Measurements from ENCODE around the gene RBM4B.
"Not testable (repeated sequence)": the region's sequence is repeated elsewhere in the genome, so short reads cannot be mapped to it uniquely, and the experiment has no call there.

The RBM4B gene

DNA sequence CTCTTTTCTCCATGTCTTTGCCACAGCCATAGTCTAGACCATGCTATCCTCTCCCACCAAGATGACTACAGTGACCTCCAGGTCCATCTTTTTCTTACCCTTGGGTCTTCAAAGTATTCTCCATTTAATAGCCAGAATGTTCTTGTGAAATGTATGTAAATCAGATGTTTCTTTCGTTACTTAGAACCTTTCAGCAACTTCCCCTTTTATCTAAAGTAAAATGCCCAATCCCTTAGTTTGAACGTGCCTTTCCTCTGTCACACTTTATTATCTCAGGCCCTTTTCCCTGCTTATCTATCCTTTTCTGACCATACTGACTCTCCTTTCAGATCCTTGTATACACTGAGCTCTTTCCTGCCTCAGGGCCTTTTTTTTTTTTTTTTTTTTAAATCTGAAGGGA, 17.9 kb downstream of the RBM4B start:
- DNase-seq (ENCODE audit: insufficient read length, low spot score): no peak

DNA sequence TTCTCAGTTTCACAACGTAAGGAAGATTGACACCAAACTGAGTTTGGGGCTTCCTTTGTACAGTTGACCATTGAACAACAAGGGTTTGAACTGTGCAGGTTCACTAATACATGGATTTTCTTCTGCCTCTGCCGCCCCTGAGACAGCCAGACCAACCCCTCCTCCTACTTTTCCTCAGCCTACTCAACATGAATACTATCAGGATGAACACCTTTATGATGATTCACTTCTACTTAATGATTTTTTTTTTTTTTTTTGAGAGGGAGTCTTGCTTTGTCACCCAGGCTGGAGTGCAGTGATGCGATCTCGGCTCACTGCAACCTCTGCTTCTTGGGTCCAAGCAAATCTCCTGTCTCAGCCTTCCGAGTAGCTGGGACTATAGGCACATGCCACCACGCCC, 24.6 kb downstream of the RBM4B start:
- TF ChIP-seq POLR2A (IDR thresholded peaks at IDR 0.05; ENCODE audit: low read depth, low read length): no peak
- DNase-seq (ENCODE audit: insufficient read length, low spot score) (no peak), FAIRE-seq (no peak)

More for the DNA sequence above, 17.9 kb downstream of the RBM4B start:
- FAIRE-seq: no peak
- TF ChIP-seq POLR2A (IDR thresholded peaks at IDR 0.05; ENCODE audit: low read depth, low read length): no peak

DNA sequence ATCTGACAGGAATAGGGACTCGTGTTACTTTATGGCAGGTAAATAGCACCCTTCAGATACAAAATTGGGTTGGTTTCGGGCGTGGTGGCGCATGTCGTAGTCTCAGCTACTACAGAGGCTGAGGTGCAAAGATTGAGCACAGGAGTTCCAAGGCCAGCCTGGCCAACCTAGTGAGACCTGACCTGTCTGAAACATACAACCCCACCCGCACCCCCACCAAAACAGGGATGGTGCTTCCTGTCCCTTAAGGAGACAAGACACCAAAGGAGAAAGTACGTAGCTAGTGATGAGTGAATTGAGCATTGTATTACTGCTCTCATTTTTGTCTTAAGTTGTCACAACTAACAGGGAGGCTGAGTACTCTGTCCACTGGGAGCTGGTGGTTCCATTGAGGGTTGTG, 25.0 kb downstream of the RBM4B start:
- FAIRE-seq: no peak
- DNase-seq (ENCODE audit: insufficient read length, low spot score): no peak
- no peak for TF ChIP-seq POLR2A (IDR thresholded peaks at IDR 0.05; ENCODE audit: low read depth, low read length)

DNA sequence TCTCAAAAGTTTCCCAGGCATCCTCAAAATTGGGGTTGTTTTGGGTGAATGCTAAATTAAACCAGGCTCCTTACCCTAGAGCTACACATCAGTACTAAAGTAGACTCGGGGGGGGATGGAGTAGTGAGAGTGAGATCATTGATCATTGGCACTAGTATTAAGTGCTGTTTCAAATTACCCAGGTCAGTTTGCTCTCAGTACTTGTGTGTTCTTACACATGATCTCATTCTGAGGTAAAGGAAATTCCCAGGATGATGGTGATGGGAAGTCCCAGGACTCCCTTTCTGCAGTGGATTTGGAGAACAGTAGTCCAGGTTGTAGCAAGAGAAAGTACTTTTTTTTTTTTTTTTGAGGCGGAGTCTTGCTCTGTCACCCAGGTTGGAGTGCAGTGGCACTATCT, 26.7 kb downstream of the RBM4B start:
- TF ChIP-seq POLR2A (IDR thresholded peaks at IDR 0.05; ENCODE audit: low read depth, low read length): no peak
- DNase-seq (ENCODE audit: insufficient read length, low spot score): no peak
- FAIRE-seq: no peak

DNA sequence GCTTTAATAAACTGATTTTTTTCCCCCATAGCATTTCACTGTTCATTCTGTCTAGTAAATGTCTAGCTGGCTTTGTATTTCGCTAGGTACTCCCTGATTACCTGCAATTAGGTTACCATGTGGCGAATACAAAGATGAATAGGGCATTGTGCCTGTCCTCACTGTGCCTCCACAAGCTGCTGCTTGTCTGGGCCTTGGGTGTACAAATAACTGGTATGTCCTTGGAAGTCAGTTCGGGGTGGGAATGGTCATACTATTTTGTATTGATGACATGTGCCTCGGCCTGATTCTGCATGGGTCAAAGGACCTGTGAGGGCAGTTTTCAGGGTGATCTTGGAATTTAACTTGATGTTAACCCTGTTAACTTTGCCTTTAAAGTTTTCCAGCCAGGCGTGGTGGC, 27.8 kb downstream of the RBM4B start:
- DNase-seq (ENCODE audit: insufficient read length, low spot score) (no peak), FAIRE-seq (no peak)
- TF ChIP-seq POLR2A (IDR thresholded peaks at IDR 0.05; ENCODE audit: low read depth, low read length): no peak

DNA sequence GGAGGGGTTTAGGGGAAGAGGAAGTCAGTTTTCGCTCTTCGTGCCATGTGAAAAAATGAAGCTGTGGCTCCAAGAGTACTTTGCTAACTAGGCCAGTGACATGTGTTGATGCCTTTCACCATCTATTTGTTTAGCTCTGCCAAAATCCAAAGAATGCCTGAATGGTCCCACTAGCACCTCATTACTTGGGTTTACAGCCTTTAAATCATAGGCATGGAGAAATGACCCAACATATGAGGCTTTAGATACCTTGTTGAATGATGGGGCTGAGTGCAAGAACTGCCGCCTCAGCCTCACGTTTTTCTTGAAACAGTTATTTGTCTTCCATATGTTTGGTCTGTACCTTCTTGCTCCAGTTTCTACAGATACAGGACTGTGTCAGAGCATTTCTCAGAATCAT, 30.9 kb downstream of the RBM4B start:
- DNase-seq (ENCODE audit: insufficient read length, low spot score) (no peak), FAIRE-seq (no peak)
- TF ChIP-seq POLR2A (IDR thresholded peaks at IDR 0.05; ENCODE audit: low read depth, low read length): no peak

DNA sequence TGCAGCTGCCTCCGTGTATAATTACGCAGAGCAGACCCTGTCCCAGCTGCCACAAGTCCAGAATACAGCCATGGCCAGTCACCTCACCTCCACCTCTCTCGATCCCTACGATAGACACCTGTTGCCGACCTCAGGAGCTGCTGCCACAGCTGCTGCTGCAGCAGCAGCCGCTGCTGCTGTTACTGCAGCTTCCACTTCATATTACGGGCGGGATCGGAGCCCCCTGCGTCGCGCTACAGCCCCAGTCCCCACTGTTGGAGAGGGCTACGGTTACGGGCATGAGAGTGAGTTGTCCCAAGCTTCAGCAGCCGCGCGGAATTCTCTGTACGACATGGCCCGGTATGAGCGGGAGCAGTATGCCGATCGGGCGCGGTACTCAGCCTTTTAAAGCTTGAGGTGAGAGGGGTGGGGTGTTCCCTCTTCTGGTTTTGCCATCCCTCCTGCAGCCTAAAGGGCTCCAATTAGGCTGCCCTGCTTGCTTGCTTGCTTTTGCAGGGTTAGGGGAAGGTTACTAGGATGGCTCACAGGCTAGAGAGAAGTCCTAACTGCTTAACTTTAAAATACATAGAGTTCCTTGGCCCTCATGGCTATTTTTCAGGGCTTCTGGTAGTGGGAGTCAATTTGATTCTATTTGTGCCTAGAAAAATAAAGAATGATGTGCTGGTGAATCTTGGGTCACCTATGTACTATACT, 33.8 kb downstream of the RBM4B start:
- DNase-seq (ENCODE audit: insufficient read length, low spot score) (no peak), FAIRE-seq (no peak)
- TF ChIP-seq POLR2A (IDR thresholded peaks at IDR 0.05; ENCODE audit: low read depth, low read length): no peak

DNA sequence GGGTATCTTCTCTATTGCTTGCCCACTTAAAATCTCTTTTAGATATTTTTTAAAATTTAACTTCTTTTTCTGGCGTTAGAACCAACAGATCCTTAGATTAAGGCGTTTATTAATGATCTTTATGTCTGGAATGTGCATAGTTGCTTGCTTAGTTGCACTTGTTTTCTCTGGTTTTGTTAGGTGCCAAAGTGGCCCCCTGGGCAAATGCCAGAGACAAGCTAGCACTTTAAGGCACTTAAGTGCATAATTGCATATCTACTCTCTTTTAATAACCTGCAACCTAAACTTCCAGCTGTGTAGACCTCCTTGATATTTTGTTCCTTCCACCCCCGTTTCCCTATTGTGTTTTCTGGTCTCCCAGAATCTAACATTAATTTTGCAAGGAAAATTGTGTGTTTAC, 35.9 kb downstream of the RBM4B start:
- DNase-seq (ENCODE audit: insufficient read length, low spot score) (no peak), FAIRE-seq (no peak)
- no peak for TF ChIP-seq POLR2A (IDR thresholded peaks at IDR 0.05; ENCODE audit: low read depth, low read length)

DNA sequence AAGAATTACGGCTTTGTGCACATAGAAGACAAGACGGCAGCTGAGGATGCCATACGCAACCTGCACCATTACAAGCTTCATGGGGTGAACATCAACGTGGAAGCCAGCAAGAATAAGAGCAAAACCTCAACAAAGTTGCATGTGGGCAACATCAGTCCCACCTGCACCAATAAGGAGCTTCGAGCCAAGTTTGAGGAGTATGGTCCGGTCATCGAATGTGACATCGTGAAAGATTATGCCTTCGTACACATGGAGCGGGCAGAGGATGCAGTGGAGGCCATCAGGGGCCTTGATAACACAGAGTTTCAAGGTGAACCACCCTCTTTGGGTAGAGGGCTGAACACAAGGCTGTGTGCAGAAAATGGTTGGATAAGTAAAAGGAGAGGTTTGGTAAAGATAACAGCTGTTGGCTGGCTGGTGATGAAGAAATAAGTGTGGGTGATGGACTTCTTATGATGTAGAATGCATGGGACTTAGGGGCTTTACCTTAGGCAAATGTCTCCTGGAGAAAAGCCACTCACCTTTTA, 37.8 kb downstream of the RBM4B start:
- not testable (repeated sequence) for DNase-seq (ENCODE audit: insufficient read length, low spot score); FAIRE-seq

DNA sequence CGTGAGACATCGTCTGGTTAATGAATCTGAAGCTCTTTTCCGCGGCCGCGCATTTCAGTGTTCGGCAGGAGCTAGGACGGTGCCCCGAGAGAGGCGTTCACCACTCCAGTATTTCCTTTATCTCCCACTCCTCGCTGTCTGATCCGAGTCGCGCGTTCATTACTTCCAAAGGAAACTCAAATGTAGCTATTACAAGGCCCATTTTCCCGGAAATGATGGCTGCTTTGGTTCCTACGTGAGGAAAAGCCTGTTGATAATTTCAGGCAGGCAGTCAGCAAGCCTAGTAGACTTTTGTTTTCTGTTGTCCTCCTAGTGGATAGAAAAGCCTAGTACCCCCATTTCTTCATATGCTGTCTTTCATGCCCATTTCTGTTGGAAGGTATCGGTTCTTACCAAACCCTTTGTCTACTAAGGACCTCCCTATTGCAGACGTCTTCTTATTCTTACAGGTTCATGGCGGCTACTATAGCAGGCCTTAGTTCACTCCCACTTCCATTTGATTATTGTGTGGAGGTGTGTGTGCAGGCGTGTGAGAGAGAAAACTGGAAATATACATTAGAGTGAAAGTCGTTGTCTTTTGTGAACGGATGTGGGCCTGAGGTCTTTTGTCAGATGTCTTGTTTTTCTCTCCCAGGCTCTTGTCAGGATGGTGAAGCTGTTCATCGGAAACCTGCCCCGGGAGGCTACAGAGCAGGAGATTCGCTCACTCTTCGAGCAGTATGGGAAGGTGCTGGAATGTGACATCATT, 38.4 kb downstream of the RBM4B start:
- DNase-seq (ENCODE audit: insufficient read length, low spot score) (no peak), FAIRE-seq (no peak)
- TF ChIP-seq POLR2A (IDR thresholded peaks at IDR 0.05; ENCODE audit: low read depth, low read length): no peak

DNA sequence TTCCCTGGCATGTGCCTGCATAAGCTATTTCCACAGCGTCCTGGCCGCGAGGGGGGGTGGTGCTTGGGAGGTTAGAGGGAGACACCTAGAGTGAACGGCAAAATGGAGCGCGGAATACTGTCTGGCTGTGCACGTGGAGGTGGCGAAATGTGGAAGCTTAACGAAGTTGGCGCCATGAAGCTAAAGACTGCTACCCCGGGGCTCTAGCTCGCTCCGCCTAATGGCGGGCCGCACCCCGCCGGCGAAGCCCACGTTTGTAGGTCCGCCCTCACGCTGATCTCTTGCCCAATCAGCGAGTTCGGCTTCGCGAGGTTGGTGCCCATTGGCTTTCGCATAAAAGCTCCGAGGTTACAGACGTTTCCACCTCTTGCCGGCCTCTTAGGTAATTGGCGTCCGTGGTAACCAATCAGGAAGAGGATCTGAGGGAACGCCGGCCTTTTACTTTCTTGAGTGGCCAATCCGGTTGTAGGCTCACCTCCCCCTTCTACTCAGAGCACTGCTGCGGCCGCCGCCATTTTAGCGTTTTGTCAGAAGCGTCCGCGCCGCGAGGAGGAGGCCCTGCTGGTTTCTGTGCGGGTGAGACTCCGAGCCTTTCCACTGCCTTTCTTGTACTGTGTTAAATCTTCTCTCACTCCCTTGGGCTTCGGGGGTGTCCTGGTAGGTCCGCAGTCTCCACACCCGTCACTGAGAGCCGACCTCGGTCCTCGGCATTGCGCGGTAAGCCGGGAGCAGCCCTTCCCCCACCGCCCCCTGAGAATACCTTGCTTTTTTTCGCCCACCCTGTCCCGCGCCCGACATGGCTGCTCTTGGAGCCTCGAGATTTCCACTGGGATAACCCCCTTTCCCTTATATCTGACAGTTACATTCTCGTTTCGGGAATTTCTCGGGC, 39.3 kb downstream of the RBM4B start, which contains the start of gene RBM4:
Gene RBM4, plus strand, starts transcription at position 527 of the 889 bp plus-strand sequence. CDS start 1,009 bp downstream, outside the sequence.
- peak; percentile 78 for TF ChIP-seq POLR2A (IDR thresholded peaks at IDR 0.05; ENCODE audit: low read depth, low read length)
- no peak for FAIRE-seq

DNA sequence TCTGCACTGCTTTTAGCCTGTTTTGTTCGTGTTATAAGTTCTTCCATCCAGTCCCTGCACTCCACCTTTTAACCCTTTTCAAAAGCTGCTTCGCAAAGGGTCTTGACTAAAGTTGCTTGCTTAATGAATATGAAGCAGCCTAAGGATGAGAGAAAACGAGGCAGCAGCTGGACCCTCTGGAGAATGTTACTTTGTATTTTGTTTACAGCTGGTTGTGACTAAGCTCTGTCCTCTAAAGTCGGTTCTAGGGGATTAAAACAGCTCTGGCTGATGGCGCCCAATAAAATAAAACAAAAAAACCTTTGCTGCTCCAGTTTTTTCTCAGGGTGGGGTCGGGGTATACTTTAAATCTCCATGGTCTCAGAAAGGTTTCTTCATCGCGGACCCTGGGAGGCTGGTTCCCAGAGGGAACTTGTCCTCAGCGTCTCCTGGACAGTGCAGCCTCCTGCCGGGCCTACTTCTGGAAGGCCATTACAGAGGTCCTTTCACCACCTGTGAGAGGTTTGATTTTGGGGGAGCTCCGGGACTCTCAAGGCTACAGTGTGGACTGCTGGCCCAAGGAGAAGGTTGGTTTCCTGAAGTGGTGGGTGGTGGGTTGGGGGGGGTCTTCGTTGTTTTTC, 40.0 kb downstream of the RBM4B start:
- FAIRE-seq: no peak

More for the DNA sequence above, 39.3 kb downstream of the RBM4B start, which contains the start of gene RBM4:
- DNase-seq (ENCODE audit: insufficient read length, low spot score): peak; percentile 94

DNA sequence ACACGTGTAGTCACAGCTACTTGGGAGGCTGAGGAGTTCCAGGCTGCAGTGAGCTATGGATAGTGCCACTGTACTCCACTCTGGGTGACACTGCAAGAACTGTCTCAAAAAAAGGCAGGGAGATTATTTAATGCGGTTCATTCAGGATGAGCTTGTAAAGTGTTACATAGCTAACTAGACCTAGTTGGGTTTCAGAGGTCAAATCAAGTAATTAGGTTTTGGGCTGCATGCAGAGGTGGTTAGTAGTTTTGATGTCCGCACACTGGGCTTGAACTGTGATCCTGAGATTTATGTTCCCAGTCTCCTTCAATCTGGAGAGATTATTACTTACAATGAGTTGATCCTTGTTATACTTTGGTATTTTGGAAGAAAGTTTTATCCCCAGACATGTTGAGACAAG, 41.3 kb downstream of the RBM4B start:
- no peak for DNase-seq (ENCODE audit: insufficient read length, low spot score)
- FAIRE-seq: no peak
- TF ChIP-seq POLR2A (IDR thresholded peaks at IDR 0.05; ENCODE audit: low read depth, low read length): no peak

More for the DNA sequence above, 40.0 kb downstream of the RBM4B start:
- TF ChIP-seq POLR2A (IDR thresholded peaks at IDR 0.05; ENCODE audit: low read depth, low read length): no peak
- no peak for DNase-seq (ENCODE audit: insufficient read length, low spot score)
